Measurements from ENCODE around the gene FOXP1. TPM values are rescaled to one million over a fixed set of nuclear protein-coding genes. Genes with fewer than 3 reads are reported as not detected.

The FOXP1 gene
- polyA plus RNA-seq, 1 donor (not counting 4 experiments of a cell fraction or from before 2014, with no cell fraction given): 14.6 TPM

DNA sequence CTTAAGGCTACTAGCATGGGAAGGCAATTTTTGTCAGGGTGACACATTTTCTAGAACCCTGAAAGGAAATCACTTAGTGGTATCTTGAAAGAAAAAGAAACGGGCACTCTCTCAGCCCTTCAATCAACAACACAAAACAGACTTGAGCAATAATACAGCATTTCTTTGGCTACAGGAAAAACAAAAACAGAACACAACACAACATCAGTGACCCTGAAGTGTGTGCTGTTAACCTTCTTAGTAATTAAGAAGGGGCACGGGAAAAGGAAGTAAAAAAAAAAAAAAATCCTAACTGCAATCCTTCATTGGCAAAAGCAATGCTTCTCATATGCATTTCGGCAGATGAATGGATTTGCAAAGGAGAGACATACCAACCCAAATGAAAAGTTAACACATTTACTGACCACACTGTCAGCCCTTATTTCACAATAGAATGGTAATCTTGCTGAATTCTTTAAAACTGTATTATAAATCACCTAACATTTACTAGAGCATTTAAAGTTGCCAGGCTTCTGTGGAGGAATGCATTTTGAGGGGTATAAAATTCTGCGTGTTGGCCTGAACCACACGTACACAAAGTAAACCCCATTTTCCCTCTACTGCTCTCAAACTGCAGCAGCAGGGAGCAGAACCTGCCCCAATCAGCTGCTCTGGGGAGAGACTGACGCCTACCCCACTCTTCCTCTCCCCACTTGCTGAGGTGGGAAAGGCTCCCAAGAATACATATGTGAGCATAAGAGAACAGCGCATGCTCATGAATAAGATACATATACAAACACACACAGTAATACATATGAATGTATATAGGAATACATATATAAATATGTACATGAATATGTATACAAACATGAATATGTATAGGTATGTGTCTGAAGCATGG is 198.5 kb downstream of the FOXP1 start:
- no peak overlapping the region for H3K4me2 ChIP-seq (ENCODE audit: control insufficient read depth, extremely low read depth, insufficient read depth, low read depth, low read length)

GRCh38 chr3:71384388-71384787 is 199.1 kb downstream of the FOXP1 start:
- H3K79me2 ChIP-seq (ENCODE audit: control insufficient read depth, insufficient read depth, low read length): no peaks in the 10 kb centered on the region
- TF ChIP-seq EZH2 (IDR thresholded peaks at IDR 0.05; ENCODE audit: low read length) (no peak), CTCF (optimal IDR thresholded peaks at IDR 0.05 in 1 of 3, IDR thresholded peaks at IDR 0.05 in 1 of 3, conservative IDR thresholded peaks at IDR 0.05 in 1 of 3; ENCODE audit: extremely low read depth in 1 of 3, insufficient read depth in 2 of 3, low read length in 3 of 3) (no peak)

More for the DNA sequence above, 198.5 kb downstream of the FOXP1 start:
- Histone ChIP-seq H2AFZ (ENCODE audit: control insufficient read depth, low read length) (no peak overlapping the region), H3K9ac (ENCODE audit: control insufficient read depth, extremely low read depth, insufficient read depth, low read length) (no peak overlapping the region), H3K27me3 (ENCODE audit: control insufficient read depth, extremely low read depth, insufficient read depth, low read length) (no peaks in the 10 kb centered on the region), H3K4me3 (ENCODE audit: control insufficient read depth in 2 of 3, extremely low read depth in 1 of 3, insufficient read depth in 2 of 3, low read depth in 1 of 3, low read length in 3 of 3) (no peak overlapping the region), H3K27ac (ENCODE audit: control insufficient read depth, insufficient read depth, low read length) (no peak overlapping the region), H3K79me2 (ENCODE audit: control insufficient read depth, insufficient read depth, low read length) (no peaks in the 10 kb centered on the region), H3K36me3 (ENCODE audit: control insufficient read depth in 2 of 2, extremely low read depth in 1 of 2, insufficient read depth in 2 of 2, low read length in 2 of 2) (no peaks in the 10 kb centered on the region), H4K20me1 (ENCODE audit: control insufficient read depth, extremely low read depth, insufficient read depth, low read length) (no peaks in the 10 kb centered on the region), H3K4me1 (ENCODE audit: control insufficient read depth, extremely low read depth, insufficient read depth, low read length) (peaks cover 5% of the 10 kb centered on the region), H3K9me1 (ENCODE audit: control insufficient read depth, extremely low read depth, insufficient read depth, low read length) (no peaks in the 10 kb centered on the region), H3K9me3 (ENCODE audit: control insufficient read depth, low read depth, low read length) (no peaks in the 10 kb centered on the region)
- dilution Hi-C loops (cut with MboI; ENCODE audit: extremely low pct_ligation_motif_present, low sequenced_read_pairs): no loop called here
- TF ChIP-seq EZH2 (IDR thresholded peaks at IDR 0.05; ENCODE audit: low read length): no peak
- TF ChIP-seq CTCF (optimal IDR thresholded peaks at IDR 0.05 in 1 of 3, IDR thresholded peaks at IDR 0.05 in 1 of 3, conservative IDR thresholded peaks at IDR 0.05 in 1 of 3; ENCODE audit: extremely low read depth in 1 of 3, insufficient read depth in 2 of 3, low read length in 3 of 3): no peak
- DNase-seq (ENCODE audit: low read depth, low spot score) (no peak), FAIRE-seq (no peak)

More at GRCh38 chr3:71384388-71384787, 199.1 kb downstream of the FOXP1 start:
- Histone ChIP-seq H4K20me1 (ENCODE audit: control insufficient read depth, extremely low read depth, insufficient read depth, low read length) (no peaks in the 10 kb centered on the region), H3K9ac (ENCODE audit: control insufficient read depth, extremely low read depth, insufficient read depth, low read length) (no peak overlapping the region), H3K4me2 (ENCODE audit: control insufficient read depth, extremely low read depth, insufficient read depth, low read depth, low read length) (no peak overlapping the region), H3K4me3 (ENCODE audit: control insufficient read depth in 2 of 3, extremely low read depth in 1 of 3, insufficient read depth in 2 of 3, low read depth in 1 of 3, low read length in 3 of 3) (no peak overlapping the region), H3K27me3 (ENCODE audit: control insufficient read depth, extremely low read depth, insufficient read depth, low read length) (no peaks in the 10 kb centered on the region), H3K9me1 (ENCODE audit: control insufficient read depth, extremely low read depth, insufficient read depth, low read length) (no peaks in the 10 kb centered on the region), H3K27ac (ENCODE audit: control insufficient read depth, insufficient read depth, low read length) (no peak overlapping the region), H3K4me1 (ENCODE audit: control insufficient read depth, extremely low read depth, insufficient read depth, low read length) (no peaks in the 10 kb centered on the region), H3K9me3 (ENCODE audit: control insufficient read depth, low read depth, low read length) (no peaks in the 10 kb centered on the region), H3K36me3 (ENCODE audit: control insufficient read depth in 2 of 2, extremely low read depth in 1 of 2, insufficient read depth in 2 of 2, low read length in 2 of 2) (no peaks in the 10 kb centered on the region), H2AFZ (ENCODE audit: control insufficient read depth, low read length) (no peak overlapping the region)
- DNase-seq (ENCODE audit: low read depth, low spot score): no peak
- FAIRE-seq: no peak
- dilution Hi-C loops (cut with MboI; ENCODE audit: extremely low pct_ligation_motif_present, low sequenced_read_pairs): no loop called here

Measured in keratinocyte (primary cell).